ENCODE results near the gene ALKBH5.

The ALKBH5 gene

GRCh38 chr17:18183334-18184142, at the start of gene ALKBH5:
Gene ALKBH5, plus strand, starts transcription at chr17:18183828. Its CDS starts 416 bp downstream, at chr17:18184244.
- DNase-seq (ENCODE audit: low read depth in 2 of 2) = peak; percentile 95 to 96

DNA sequence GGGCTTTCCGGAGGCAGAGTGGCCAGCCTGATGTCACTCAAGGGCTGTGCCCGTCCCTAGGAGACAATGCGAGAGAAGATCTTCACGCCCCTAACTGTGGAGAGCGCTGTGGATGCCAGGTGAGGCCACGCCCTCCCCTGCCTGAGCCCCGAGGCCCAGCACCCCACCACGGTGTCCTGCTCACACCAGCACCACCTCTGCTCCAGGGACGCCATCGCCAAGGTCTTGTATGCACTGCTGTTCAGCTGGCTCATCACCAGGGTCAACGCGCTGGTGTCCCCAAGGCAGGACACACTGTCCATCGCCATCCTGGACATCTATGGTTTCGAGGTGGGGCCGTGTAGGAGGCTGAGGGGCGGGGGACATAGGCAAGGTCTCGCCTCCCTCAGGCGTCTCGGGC, 47.3 kb upstream of the ALKBH5 start:
- no peak for DNase-seq (ENCODE audit: low read depth in 2 of 2)

- no peak for DNase-seq (ENCODE audit: low read depth in 2 of 2)
Measured at GRCh38 chr17:18138065-18138749, 45.4 kb upstream of the ALKBH5 start.

DNA sequence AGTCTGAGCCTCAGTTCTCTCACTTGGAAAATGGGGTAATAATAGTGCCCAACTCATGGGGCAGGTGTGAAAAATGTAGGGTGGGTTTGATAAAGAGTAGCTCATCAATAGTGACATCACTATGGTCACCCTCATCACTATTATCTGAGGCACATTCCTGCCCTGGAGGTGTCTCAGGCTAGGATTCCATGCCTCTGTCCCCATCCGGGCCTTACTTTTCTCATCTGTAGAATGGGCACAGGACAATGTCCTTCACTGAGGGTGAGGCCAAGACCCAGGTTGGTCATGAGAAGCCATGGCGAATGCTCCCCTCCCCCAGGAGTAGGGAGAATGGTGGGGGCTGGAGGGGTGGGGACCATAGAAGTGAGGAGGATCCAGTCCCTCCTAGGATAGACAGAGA, 44.5 kb upstream of the ALKBH5 start:
- no peak for DNase-seq (ENCODE audit: low read depth in 2 of 2)

DNA sequence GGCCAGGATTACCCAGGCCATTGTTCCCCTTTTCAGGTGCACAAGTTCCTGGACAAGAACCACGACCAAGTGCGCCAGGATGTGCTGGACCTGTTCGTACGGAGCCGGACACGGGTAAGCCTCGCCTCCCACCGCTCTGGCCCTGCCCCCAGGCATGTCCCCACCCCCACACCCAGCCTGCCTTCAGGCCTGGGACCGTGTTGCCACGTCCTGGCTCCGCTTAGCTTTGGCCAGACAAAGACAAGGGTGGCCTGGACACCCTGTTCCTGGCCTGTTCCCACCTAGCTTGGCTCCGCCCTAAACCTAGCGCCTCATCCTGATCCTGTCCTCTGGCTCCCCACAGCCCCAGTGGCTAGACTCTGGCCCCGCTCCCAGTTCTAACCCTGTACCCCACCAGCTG, 44.1 kb upstream of the ALKBH5 start:
- DNase-seq (ENCODE audit: low read depth in 2 of 2) = no peak

DNA sequence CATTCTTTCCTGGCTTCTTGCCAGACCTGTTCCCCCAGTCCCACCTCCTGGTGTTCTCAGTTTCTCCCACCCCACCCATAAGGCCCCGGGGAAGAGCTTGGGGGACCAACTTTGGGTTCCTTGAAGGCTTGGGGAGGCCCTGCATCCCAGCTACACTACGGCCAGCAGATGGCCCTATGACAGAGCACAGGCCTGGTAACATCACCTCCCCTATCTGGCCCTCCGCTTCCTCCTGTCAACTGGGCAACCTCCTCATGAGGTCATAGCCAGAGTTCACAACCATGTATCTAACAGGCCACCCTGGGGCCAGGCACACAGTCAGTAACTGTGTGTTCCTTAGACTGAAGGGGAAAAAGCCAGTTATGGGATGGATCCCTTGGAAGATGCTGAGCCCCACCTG, 43.7 kb upstream of the ALKBH5 start:
- no peak for DNase-seq (ENCODE audit: low read depth in 2 of 2)

DNA sequence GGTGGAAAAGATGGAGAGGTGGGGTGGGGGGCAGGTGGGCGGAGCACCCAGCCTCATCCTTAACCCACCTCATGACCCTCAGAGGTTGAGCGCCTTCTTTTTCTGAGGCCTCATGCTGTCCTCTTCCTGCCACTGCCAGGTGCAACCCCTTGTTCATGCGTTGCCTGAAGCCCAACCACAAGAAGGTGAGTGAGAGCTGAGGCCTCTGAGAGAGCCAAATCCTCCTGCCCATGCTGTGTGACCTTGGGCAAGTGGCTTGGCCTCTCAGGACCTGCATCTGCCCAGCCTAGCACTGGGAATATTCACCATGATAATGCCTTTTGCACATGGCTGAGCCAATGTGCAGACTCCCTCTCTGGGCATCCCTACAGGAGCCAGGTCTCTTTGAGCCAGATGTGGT, 43.0 kb upstream of the ALKBH5 start:
- no peak for DNase-seq (ENCODE audit: low read depth in 2 of 2)

- no peak for DNase-seq (ENCODE audit: low read depth in 2 of 2)
Measured at GRCh38 chr17:18141210-18141803, 42.3 kb upstream of the ALKBH5 start.

GRCh38 chr17:18142417-18142816, 41.2 kb upstream of the ALKBH5 start:
- no peak for DNase-seq (ENCODE audit: low read depth in 2 of 2)

GRCh38 chr17:18143044-18143936, 40.3 kb upstream of the ALKBH5 start:
- no peak for DNase-seq (ENCODE audit: low read depth in 2 of 2)

- DNase-seq (ENCODE audit: low read depth in 2 of 2) = no peak
Measured at GRCh38 chr17:18144261-18144660, 39.4 kb upstream of the ALKBH5 start.

GRCh38 chr17:18144855-18145254, 38.8 kb upstream of the ALKBH5 start:
- no peak for DNase-seq (ENCODE audit: low read depth in 2 of 2)

DNA sequence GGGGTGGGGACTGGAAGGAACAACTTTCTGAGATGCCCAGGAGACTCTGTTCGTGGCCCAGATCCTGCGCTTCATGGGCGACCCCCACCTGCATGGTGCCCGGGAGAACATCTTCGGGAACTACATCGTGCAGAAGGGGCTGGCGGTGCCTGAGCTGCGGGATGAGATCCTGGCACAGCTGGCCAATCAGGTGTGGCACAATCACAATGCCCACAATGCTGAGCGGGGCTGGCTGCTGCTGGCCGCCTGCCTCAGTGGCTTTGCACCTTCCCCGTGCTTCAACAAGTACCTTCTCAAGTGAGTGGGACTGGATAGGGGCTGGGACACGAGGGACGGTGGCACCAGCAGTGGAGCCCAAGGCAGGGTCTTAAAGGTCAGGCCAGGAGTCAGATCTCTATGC, 37.8 kb upstream of the ALKBH5 start:
- no peak for DNase-seq (ENCODE audit: low read depth in 2 of 2)

GRCh38 chr17:18146259-18146658, 37.4 kb upstream of the ALKBH5 start:
- DNase-seq (ENCODE audit: low read depth in 2 of 2) = no peak

- no peak for DNase-seq (ENCODE audit: low read depth in 2 of 2)
Measured at GRCh38 chr17:18146980-18147379, 36.6 kb upstream of the ALKBH5 start.

- DNase-seq (ENCODE audit: low read depth in 2 of 2) = no peak
Measured at GRCh38 chr17:18148586-18148985, 35.0 kb upstream of the ALKBH5 start.

DNA sequence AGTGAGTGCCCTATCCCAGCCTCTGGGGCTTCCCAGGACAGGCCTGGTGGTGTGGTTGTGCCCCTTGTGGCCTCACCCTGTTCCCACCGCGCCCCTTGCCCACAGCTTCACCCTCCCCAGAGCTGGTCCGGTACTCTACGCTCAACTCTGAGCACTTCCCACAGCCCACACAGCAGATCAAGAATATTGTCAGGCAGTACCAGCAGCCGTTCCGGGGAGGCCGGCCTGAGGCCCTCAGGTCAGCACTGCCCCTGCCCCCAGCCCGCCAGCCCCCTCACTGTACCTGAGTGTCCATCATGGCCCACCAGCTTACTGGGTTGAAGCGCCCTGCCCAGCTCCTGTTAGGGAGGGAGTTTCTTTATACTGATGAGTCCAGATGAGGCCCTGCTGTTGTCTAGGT, 32.3 kb upstream of the ALKBH5 start:
- no peak for DNase-seq (ENCODE audit: low read depth in 2 of 2)

DNA sequence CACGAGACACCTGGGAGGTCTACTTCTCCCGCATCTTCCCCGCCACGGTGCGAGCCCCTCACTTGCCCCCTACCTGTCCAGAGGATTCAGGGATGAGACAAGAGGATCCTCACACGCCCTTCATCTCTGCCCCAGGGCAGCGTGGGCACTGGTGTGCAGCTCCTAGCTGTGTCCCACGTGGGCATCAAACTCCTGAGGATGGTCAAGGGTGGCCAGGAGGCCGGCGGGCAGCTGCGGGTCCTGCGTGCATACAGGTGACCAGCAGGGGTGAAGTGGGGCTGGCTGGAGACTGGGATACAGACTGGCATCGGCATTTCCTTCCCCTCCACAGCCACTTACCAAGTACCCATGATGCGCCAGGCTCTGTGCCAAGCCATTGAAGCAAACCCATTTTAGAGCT, 28.4 kb upstream of the ALKBH5 start:
- DNase-seq (ENCODE audit: low read depth in 2 of 2) = no peak

DNA sequence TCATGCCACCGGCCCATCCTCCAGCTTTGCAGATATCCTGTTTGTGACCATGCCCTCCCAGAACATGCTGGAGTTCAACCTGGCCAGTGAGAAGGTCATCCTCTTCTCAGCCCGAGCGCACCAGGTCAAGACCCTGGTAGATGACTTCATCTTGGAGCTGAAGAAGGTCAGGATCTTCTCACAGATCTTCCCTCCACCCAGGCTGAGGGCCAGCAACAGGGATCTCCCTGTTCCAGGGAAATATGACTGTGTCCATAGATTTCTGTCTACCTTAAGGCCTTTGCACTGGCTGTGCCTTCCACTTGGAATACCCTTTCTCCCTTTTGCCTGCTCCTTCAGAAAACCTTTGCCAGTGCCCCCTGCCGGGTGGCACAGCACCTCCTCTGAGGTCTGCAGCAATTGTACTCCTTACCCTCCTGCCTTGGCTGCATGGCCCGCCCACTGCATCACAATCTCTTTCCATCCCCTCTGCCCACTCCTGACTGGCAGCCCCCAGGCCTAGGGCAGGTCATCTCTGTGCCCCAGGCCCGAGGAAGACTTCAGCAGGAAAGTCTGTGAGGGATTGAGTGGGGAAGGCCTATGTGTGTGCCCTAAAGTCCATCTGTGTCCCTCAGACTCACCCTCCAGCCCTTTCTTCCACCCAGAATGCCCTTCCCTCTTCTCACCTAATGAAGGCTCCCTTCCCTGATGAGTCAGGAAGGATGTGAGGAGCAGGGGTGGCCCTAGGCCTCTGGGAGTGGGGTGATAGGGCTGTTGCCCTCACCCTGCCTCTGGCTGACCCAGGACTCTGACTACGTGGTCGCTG, 27.3 kb upstream of the ALKBH5 start:
- DNase-seq (ENCODE audit: low read depth in 2 of 2) = no peak

- DNase-seq (ENCODE audit: low read depth in 2 of 2) = no peak
Measured at GRCh38 chr17:18156976-18157280, 26.7 kb upstream of the ALKBH5 start.

GRCh38 chr17:18157354-18157985, 26.2 kb upstream of the ALKBH5 start:
- DNase-seq (ENCODE audit: low read depth in 2 of 2) = no peak

Data from stimulated activated CD8-positive, alpha-beta memory T cell treated with anti-CD3 and anti-CD28 coated beads, Interleukin-7, amount 100 ng/mL, for 4 hours (primary cell).